PC-9 (cell line): ENCODE data around the gene CLASP1.

Experiments
- EZH2 ChIP-seq: fragments of 200-600 bp; sonication (generic); IDR thresholded peaks from 2 replicates; pipeline ENCODE4 v1.8.0; 2017; ENCODE audit warnings: antibody characterized with exemption, low read depth
- TF ChIP-seq, protein P1 (sequence below): fragments of 200-600 bp; sonication (generic); conservative IDR thresholded peaks from 2 replicates; pipeline ENCODE4 v1.6.1; 2017; ENCODE audit warnings: mixed run types, antibody characterized with exemption, mild to moderate bottlenecking, moderate library complexity

GRCh38 chr2:121363632-121364420, 285.4 kb downstream of the CLASP1 start:
- TF ChIP-seq, protein P1, sequence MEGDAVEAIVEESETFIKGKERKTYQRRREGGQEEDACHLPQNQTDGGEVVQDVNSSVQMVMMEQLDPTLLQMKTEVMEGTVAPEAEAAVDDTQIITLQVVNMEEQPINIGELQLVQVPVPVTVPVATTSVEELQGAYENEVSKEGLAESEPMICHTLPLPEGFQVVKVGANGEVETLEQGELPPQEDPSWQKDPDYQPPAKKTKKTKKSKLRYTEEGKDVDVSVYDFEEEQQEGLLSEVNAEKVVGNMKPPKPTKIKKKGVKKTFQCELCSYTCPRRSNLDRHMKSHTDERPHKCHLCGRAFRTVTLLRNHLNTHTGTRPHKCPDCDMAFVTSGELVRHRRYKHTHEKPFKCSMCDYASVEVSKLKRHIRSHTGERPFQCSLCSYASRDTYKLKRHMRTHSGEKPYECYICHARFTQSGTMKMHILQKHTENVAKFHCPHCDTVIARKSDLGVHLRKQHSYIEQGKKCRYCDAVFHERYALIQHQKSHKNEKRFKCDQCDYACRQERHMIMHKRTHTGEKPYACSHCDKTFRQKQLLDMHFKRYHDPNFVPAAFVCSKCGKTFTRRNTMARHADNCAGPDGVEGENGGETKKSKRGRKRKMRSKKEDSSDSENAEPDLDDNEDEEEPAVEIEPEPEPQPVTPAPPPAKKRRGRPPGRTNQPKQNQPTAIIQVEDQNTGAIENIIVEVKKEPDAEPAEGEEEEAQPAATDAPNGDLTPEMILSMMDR, result no peak
- no peak for TF ChIP-seq EZH2
